ENCODE data around the gene LTBP2.

Gene LTBP2

GRCh38 chr14:74591899-74592298 is 20.1 kb downstream of the LTBP2 start:
- Mint-ChIP-seq H3K4me1 (peaks cover 43% of the 10 kb centered on the region), H3K9me3 (no peaks in the 10 kb centered on the region), H3K27me3 (ENCODE audit: low read depth) (no peaks in the 10 kb centered on the region), H3K4me3 (no peak overlapping the region), H3K27ac (no peak overlapping the region), H3K36me3 (ENCODE audit: low read depth) (no peaks in the 10 kb centered on the region)
- no peak for TF ChIP-seq CTCF (IDR thresholded peaks at IDR 0.05; ENCODE audit: unreplicated experiment in 3 of 3)

GRCh38 chr14:74591394-74591793 is 20.6 kb downstream of the LTBP2 start:
- H3K27me3 Mint-ChIP-seq (ENCODE audit: low read depth): no peaks in the 10 kb centered on the region
- H3K4me3 Mint-ChIP-seq: no peak overlapping the region
- H3K27ac Mint-ChIP-seq: peak overlapping the region in 1 of 3 experiments; percentile 21
- H3K9me3 Mint-ChIP-seq: no peaks in the 10 kb centered on the region
- no peak for TF ChIP-seq CTCF (IDR thresholded peaks at IDR 0.05; ENCODE audit: unreplicated experiment in 3 of 3)
- H3K4me1 Mint-ChIP-seq: peaks cover 41% of the 10 kb centered on the region
- no peaks in the 10 kb centered on the region for H3K36me3 Mint-ChIP-seq (ENCODE audit: low read depth)

GRCh38 chr14:74589291-74589879 is 22.7 kb downstream of the LTBP2 start:
- Mint-ChIP-seq H3K4me1 (peaks cover 35% of the 10 kb centered on the region), H3K9me3 (no peaks in the 10 kb centered on the region), H3K36me3 (ENCODE audit: low read depth) (no peaks in the 10 kb centered on the region), H3K27me3 (ENCODE audit: low read depth) (no peaks in the 10 kb centered on the region), H3K27ac (no peak overlapping the region), H3K4me3 (no peak overlapping the region)
- TF ChIP-seq CTCF (IDR thresholded peaks at IDR 0.05; ENCODE audit: unreplicated experiment in 3 of 3): no peak

GRCh38 chr14:74587363-74587707 is 24.7 kb downstream of the LTBP2 start:
- no peaks in the 10 kb centered on the region for H3K27me3 Mint-ChIP-seq (ENCODE audit: low read depth)
- no peaks in the 10 kb centered on the region for H3K36me3 Mint-ChIP-seq (ENCODE audit: low read depth)
- TF ChIP-seq CTCF (IDR thresholded peaks at IDR 0.05; ENCODE audit: unreplicated experiment in 3 of 3): no peak
- H3K4me1 Mint-ChIP-seq: peaks cover 49% of the 10 kb centered on the region
- H3K9me3 Mint-ChIP-seq: no peaks in the 10 kb centered on the region
- H3K4me3 Mint-ChIP-seq: peak overlapping the region in 1 of 3 experiments; percentile 5
- peak overlapping the region in 1 of 3 experiments; percentile 36 for H3K27ac Mint-ChIP-seq

GRCh38 chr14:74586681-74587362 is 25.2 kb downstream of the LTBP2 start:
- peak overlapping the region in 1 of 3 experiments; percentile 5 for H3K4me3 Mint-ChIP-seq
- H3K27me3 Mint-ChIP-seq (ENCODE audit: low read depth): no peaks in the 10 kb centered on the region
- H3K4me1 Mint-ChIP-seq: peaks cover 49% of the 10 kb centered on the region
- H3K9me3 Mint-ChIP-seq: no peaks in the 10 kb centered on the region
- H3K36me3 Mint-ChIP-seq (ENCODE audit: low read depth): no peaks in the 10 kb centered on the region
- H3K27ac Mint-ChIP-seq: peak overlapping the region in 1 of 3 experiments; percentile 36
- TF ChIP-seq CTCF (IDR thresholded peaks at IDR 0.05; ENCODE audit: unreplicated experiment in 3 of 3): no peak
